Renal cortex interstitium (tissue), 11 donors: Measurements from ENCODE around the gene RAF1. TPM values are rescaled to one million over a fixed set of nuclear protein-coding genes. Genes with fewer than 3 reads are reported as not detected.

Source experiments
- DNase-seq, 11 donors: peaks; one replicate each; pipeline ENCODE4 v3.0.0-alpha.2; 2013; ENCODE audit warnings: low read depth in 9 of 11, low spot score in 4 of 11; ENCODE audit errors: extremely low read depth in 1 of 11
- polyA plus RNA-seq, 3 donors: library from polyadenylated mRNA; unstranded; fragments of 120-200 nt; gene quantifications; one replicate each; pipeline ENCODE4 v1.2.1, GENCODE V29; 2013; ENCODE audit not compliant: insufficient read length in 3 of 3

The RAF1 gene
- polyA plus RNA-seq, 3 donors: 108 to 137 (median 117) TPM

DNA sequence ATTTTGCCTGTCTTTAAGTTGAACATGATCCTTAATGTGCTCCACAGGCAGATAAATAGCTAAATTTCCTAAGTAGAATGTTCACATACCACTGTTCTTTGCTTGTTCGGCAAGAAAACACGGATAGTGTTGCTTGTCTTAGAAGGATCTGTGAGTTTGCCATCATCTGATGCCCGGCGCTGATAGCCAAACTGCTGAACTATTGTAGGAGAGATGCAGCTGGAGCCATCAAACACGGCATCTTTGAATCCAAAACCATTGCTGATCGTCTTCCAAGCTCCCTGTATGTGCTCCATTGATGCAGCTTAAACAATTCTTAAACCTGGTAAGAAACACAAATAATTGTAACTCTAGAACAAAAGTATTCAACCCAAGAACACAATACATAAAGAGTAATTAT, 45.5 kb downstream of the RAF1 start:
- no peak for DNase-seq

DNA sequence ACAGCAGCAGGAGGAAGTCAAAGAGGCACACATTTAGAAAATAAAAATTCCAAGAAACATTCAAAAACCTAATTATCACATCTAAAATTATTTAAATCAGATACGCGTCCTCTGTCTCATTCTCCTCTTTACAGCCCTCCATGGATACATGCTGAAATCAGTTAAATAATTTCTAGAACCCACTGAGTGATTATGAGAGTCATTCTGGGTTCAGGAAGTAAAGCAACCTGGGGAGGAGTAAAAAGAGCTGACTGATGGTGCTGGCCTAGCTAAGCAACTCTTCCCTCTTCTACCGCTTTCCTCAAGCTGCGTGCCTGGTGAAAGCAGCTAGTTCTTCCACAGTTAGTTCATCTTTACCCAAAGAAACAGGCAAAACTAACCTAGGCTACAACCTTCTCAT, 48.7 kb downstream of the RAF1 start:
- no peak for DNase-seq

DNA sequence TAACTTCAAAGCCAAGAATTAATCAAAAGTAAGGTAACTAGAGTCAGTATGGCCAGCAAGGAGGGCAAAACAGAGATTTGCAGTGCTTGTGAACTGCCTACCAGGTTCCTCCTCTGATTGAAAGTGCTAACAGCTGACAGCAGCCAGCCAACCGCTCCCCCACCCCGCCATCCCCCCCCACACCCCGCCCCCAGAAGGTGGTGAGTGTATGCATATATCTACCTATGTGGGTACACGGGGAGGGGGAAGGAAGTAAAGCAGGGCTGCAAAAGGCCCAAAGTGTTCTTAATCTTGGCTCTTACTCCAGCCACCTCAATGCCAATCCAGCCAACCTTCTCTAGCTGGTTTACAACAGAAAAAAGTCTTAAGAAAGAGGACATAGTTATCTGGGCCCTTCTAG, 50.7 kb downstream of the RAF1 start:
- no peak for DNase-seq

- DNase-seq: no peak
Observed at GRCh38 chr3:12612514-12613226, 51.2 kb downstream of the RAF1 start.

GRCh38 chr3:12611117-12611516, 52.8 kb downstream of the RAF1 start:
- DNase-seq: no peak

GRCh38 chr3:12608376-12608775, 55.5 kb downstream of the RAF1 start:
- no peak for DNase-seq

DNA sequence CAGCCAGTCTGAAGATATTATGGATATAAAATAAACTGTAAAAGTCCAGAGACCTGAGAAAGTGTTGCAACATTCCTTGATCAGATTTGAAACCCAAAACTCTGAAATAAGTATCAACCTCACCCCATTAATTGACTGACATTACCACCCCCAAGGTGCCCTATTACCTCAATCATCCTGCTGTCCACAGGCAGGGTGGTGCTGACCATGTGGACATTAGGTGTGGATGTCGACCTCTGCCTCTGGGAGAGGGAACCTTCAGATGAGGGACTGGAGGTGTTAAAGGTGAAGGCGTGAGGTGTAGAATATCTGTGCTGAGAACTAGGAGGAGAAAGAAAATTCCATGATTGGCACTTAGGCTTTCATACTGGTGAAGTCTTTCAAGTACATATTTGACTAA, 59.9 kb downstream of the RAF1 start:
- DNase-seq: no peak

GRCh38 chr3:12601072-12601471, 62.8 kb downstream of the RAF1 start:
- DNase-seq: no peak

GRCh38 chr3:12598890-12599289, 65.0 kb downstream of the RAF1 start:
- DNase-seq: no peak

DNA sequence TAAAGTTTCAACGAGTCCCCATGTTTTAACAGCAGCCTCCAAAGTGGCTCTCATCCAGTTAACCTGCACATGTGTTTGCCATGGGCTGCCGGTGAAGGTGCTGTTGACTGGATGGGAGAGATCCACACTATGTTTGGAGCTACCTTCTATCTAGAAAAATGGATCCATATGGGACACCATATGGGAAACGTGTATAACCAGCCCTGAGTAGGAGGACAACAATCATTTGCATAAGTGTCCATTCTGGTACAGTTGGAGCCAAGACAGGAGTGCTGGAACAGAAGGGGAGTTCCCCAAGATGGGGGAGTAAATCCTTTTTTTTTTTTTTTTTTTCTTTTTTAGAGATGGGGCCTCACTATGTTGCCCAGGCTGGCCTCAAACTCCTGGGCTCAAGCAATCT, 70.4 kb downstream of the RAF1 start:
- DNase-seq: no peak

GRCh38 chr3:12591997-12592715, 71.8 kb downstream of the RAF1 start:
- no peak for DNase-seq

DNA sequence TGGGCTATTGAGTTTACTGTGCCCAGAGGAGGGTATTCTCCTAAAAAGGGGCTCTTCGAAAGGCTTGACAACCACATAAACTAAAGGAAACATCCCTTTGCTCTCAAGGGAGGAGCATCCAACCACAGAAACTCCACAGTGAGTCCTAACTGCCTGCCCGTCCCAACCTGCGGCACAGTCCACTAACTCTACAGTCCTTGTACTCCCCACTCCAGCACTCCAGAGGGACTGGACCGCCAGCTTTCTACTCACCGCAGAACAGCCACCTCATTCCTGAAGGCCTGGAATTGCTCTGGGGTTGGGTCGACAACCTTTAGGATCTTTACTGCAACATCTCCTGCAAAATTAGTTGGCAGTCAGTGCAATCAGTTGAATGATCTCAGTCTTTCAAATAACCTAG, 72.5 kb downstream of the RAF1 start:
- no peak for DNase-seq

GRCh38 chr3:12590096-12590495, 73.8 kb downstream of the RAF1 start:
- DNase-seq: no peak

GRCh38 chr3:12588039-12589009, 75.6 kb downstream of the RAF1 start:
- DNase-seq: no peak

GRCh38 chr3:12586403-12586802, 77.5 kb downstream of the RAF1 start:
- DNase-seq: no peak

DNA sequence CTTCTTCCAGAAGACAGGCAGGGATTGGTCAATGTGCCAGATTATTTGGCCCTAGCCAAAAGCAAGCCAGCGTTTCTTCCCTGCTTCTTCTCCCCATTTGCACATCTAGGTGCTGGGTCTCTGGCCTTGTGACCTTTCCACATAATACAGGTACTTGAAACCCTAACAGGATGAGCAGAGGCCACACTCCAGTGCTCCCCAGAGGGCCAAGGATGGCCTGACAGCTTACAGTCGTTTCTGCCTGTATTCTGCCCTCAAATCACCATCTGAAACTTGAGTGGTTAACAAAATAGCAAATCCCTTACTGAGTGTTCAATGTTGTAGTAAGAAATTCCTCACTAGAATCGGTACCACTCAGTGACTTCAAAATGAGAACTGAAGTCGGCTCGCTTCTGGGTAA, 77.9 kb downstream of the RAF1 start:
- DNase-seq: no peak

DNA sequence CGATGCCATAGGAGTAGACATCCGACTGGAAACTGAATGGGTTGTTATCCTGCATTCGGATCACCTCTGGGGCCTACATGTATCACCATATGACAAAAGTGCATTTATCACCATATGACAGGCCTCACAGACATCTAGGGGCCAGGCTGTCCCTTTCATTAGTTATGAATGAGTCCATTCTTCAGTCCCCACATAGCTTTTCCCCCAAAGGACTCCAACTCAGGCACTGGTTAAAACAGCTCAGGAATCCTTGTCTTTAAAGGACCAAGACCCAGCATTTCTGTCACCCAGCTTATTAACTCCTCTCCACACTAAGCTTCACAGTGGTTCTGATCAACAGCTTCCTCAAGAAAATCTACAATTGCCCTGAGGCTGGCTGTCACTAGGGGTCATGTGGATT, 78.7 kb downstream of the RAF1 start:
- no peak for DNase-seq

- DNase-seq: no peak
Observed at GRCh38 chr3:12584083-12584482, 79.8 kb downstream of the RAF1 start.

- DNase-seq: no peak
Observed at GRCh38 chr3:12583280-12583679, 80.6 kb downstream of the RAF1 start.

DNA sequence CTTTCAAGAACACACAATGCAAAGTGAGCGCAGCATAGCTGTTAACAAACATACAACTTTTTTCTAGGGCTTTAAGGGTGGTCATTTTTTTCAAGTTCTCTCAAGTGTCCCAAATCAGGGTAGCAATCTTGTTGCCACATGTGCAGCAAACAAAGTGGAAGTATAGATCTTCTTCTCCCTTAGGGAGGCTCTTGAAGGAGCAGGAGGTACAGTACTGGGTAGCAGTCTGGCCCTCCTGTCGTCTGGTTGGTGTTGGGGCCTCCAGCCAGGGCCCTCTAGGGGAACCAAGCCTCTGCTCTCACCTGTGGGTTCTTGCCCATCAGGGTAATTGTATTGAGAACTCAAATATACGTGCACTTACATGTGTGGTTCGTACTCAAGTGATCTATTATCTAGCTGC, 81.2 kb downstream of the RAF1 start:
- DNase-seq: no peak
